Stimulated activated CD4-positive, alpha-beta T cell treated with anti-CD3 and anti-CD28 coated beads, Interleukin-15, amount 100 ng/mL, for 48 hours (primary cell): Measurements from ENCODE around the gene GRK5.
A peak's percentile ranks its signal among the peaks of the same experiment; 100 is the strongest.

Experiments used
- DNase-seq, 2 donors: peaks; one replicate each; pipeline ENCODE4 v3.0.0-alpha.2; 2020; ENCODE audit warnings: low read depth in 2 of 2

GRK5 gene

GRCh38 chr10:119442758-119443060 is 235.3 kb downstream of the GRK5 start:
- DNase-seq = no peak

- DNase-seq = no peak
Observed at GRCh38 chr10:119443441-119443840, 236.1 kb downstream of the GRK5 start.

GRCh38 chr10:119443970-119444660 is 236.7 kb downstream of the GRK5 start:
- DNase-seq = no peak

GRCh38 chr10:119444866-119445265 is 237.5 kb downstream of the GRK5 start:
- no peak for DNase-seq

GRCh38 chr10:119445311-119445934 is 238.1 kb downstream of the GRK5 start:
- DNase-seq = peak; percentile 71 to 80

GRCh38 chr10:119445935-119446317 is 238.6 kb downstream of the GRK5 start:
- no peak for DNase-seq

- DNase-seq = no peak
Observed at GRCh38 chr10:119446441-119447277, 239.3 kb downstream of the GRK5 start.

GRCh38 chr10:119447421-119447820 is 240.1 kb downstream of the GRK5 start:
- DNase-seq = no peak

GRCh38 chr10:119447823-119448546 is 240.6 kb downstream of the GRK5 start:
- DNase-seq = no peak

GRCh38 chr10:119448628-119449584 is 241.5 kb downstream of the GRK5 start:
- DNase-seq = no peak

- DNase-seq = no peak
Observed at GRCh38 chr10:119449760-119450461, 242.5 kb downstream of the GRK5 start.

GRCh38 chr10:119450606-119451299 is 243.4 kb downstream of the GRK5 start:
- DNase-seq = no peak

GRCh38 chr10:119451300-119451896 is 244.0 kb downstream of the GRK5 start:
- no peak for DNase-seq

GRCh38 chr10:119452396-119452795 is 245.0 kb downstream of the GRK5 start:
- no peak for DNase-seq

GRCh38 chr10:119453313-119453712 is 245.9 kb downstream of the GRK5 start:
- DNase-seq = no peak

- no peak for DNase-seq
Observed at GRCh38 chr10:119454316-119454715, 246.9 kb downstream of the GRK5 start.

- no peak for DNase-seq
Observed at GRCh38 chr10:119454990-119455389, 247.6 kb downstream of the GRK5 start.

GRCh38 chr10:119455609-119456434 is 248.5 kb downstream of the GRK5 start:
- no peak for DNase-seq

GRCh38 chr10:119456435-119456810 is 249.1 kb downstream of the GRK5 start:
- no peak for DNase-seq
